Small intestine (tissue), 7 donors: ENCODE data around the gene FBXW7. TPM values are rescaled to one million over a fixed set of nuclear protein-coding genes. Genes with fewer than 3 reads are reported as not detected.

Experiments used
- DNase-seq, 2 donors: peaks; one replicate each; pipeline versions ENCODE4 v3.0.0 to v3.0.0-alpha.2; 2013
- FAIRE-seq: peaks from 2 replicates; lab custom pipeline; 2012; peaks lifted over from hg19 to GRCh38; lab: Jason Lieb, UNC
- H3K27ac ChIP-seq, 3 donors: one replicate each; pipeline ENCODE4 v1.5.1; 2013; ENCODE audit warnings: low read length in 2 of 3, mild to moderate bottlenecking in 2 of 3, control low read depth in 1 of 3, inconsistent platforms in 1 of 3, low read depth in 1 of 3, moderate library complexity in 1 of 3
- H3K27me3 ChIP-seq, 3 donors: one replicate each; pipeline ENCODE4 v1.6.1; 2013; ENCODE audit warnings: low read length in 3 of 3, inconsistent platforms in 1 of 3; ENCODE audit not compliant: control insufficient read depth in 3 of 3, insufficient read depth in 3 of 3
- H3K36me3 ChIP-seq, 3 donors: one replicate each; pipeline ENCODE4 v1.6.1; 2013; ENCODE audit warnings: low read length in 3 of 3, inconsistent platforms in 1 of 3, low read depth in 1 of 3, mild to moderate bottlenecking in 1 of 3, moderate library complexity in 1 of 3; ENCODE audit not compliant: control insufficient read depth in 3 of 3, insufficient read depth in 2 of 3
- H3K4me1 ChIP-seq, 3 donors: one replicate each; pipeline ENCODE4 v1.6.1; 2013; ENCODE audit warnings: low read length in 2 of 3, inconsistent platforms in 1 of 3, low read depth in 1 of 3, mild to moderate bottlenecking in 1 of 3, moderate library complexity in 1 of 3; ENCODE audit not compliant: control insufficient read depth in 3 of 3, insufficient read depth in 2 of 3
- H3K4me3 ChIP-seq, 3 donors: one replicate each; pipeline ENCODE4 v1.5.1; 2013; ENCODE audit warnings: low read length in 3 of 3, control low read depth in 1 of 3, inconsistent platforms in 1 of 3, low read depth in 1 of 3, mild to moderate bottlenecking in 1 of 3, moderate library complexity in 1 of 3
- H3K9me3 ChIP-seq, 2 donors: one replicate each; pipeline ENCODE4 v1.6.1; 2013; ENCODE audit warnings: low read depth in 1 of 2, low read length in 1 of 2; ENCODE audit not compliant: control insufficient read depth in 2 of 2, insufficient read depth in 1 of 2
- WGBS, 3 donors: extraction: QIAGEN DNeasy Blood & Tissue Kit; methylation state at CpG; one replicate each; pipeline ENCODE4 v1.1.7; 2013; 5-methylcytosine and 5-hydroxymethylcytosine counted together
- polyA plus RNA-seq, 4 donors: library from polyadenylated mRNA; stranded (reverse) in 3 of 4; unstranded in 1 of 4; fragments of 200-250 nt in 3 of 4; fragments of 120-200 nt in 1 of 4; gene quantifications; one replicate each; pipeline versions ENCODE4 v1.2.1 to v1.2.3, GENCODE V29; 2013
- donor health status: healthy with polysubstance abuse.
- donor health status: control.
- donor health status: control.
- donor health status: Bipolar disorder and iron deficiency.
- donor health status: healthy.

FBXW7 gene
- polyA plus RNA-seq, 4 donors = 7.4 to 18.1 (median 8.7) TPM

GRCh38 chr4:152508386-152508785 lies 27.5 kb downstream of the FBXW7 start:
- H3K27ac ChIP-seq = no peak overlapping the region
- H3K4me1 ChIP-seq = peaks cover 0 to 4% (median 0%) of the 10 kb centered on the region in 3 donors
- FAIRE-seq (no peak), DNase-seq (no peak)
- WGBS, 3 donors = 75 to 89% (median 82%) methylated on average over 4 of the region's 4 CpGs
- no peaks in the 10 kb centered on the region for H3K27me3 ChIP-seq
- no peak overlapping the region for H3K4me3 ChIP-seq
- H3K36me3 ChIP-seq = peaks cover 0 to 3% (median 0%) of the 10 kb centered on the region in 3 donors
- no peaks in the 10 kb centered on the region for H3K9me3 ChIP-seq

GRCh38 chr4:152503653-152504290 lies 32.1 kb downstream of the FBXW7 start:
- H3K9me3 ChIP-seq = no peaks in the 10 kb centered on the region
- H3K4me1 ChIP-seq = no peaks in the 10 kb centered on the region
- no peak overlapping the region for H3K27ac ChIP-seq
- H3K27me3 ChIP-seq = no peaks in the 10 kb centered on the region
- peaks cover 0 to 3% (median 0%) of the 10 kb centered on the region in 3 donors for H3K36me3 ChIP-seq
- DNase-seq = no peak
- peak; percentile 33 for FAIRE-seq
- H3K4me3 ChIP-seq = no peak overlapping the region

GRCh38 chr4:152501846-152502536 lies 33.9 kb downstream of the FBXW7 start:
- WGBS, 3 donors = 86 to 92% (median 91%) methylated on average over 3 of the region's 3 CpGs
- Histone ChIP-seq H3K36me3 (no peaks in the 10 kb centered on the region), H3K27me3 (no peaks in the 10 kb centered on the region), H3K4me3 (no peak overlapping the region), H3K4me1 (no peaks in the 10 kb centered on the region), H3K27ac (no peak overlapping the region), H3K9me3 (no peaks in the 10 kb centered on the region)
- peak; percentile 33 for FAIRE-seq
- no peak for DNase-seq

GRCh38 chr4:152500800-152501434 lies 35.0 kb downstream of the FBXW7 start:
- Histone ChIP-seq H3K4me1 (no peaks in the 10 kb centered on the region), H3K9me3 (no peaks in the 10 kb centered on the region), H3K4me3 (no peak overlapping the region), H3K27me3 (no peaks in the 10 kb centered on the region), H3K27ac (no peak overlapping the region), H3K36me3 (no peaks in the 10 kb centered on the region)
- WGBS, 3 donors = 0% methylated on average over 1 of the region's 1 CpG
- FAIRE-seq (peak; percentile 94), DNase-seq (peak; percentile 88 to 90)

- Histone ChIP-seq H3K36me3 (no peaks in the 10 kb centered on the region), H3K4me1 (no peaks in the 10 kb centered on the region), H3K27ac (no peak overlapping the region), H3K27me3 (no peaks in the 10 kb centered on the region), H3K9me3 (no peaks in the 10 kb centered on the region), H3K4me3 (no peak overlapping the region)
- WGBS, 3 donors = 82 to 87% (median 83%) methylated on average over 2 of the region's 2 CpGs
- DNase-seq (no peak), FAIRE-seq (no peak)
Observed at GRCh38 chr4:152500275-152500674, 35.6 kb downstream of the FBXW7 start.

- no peak for DNase-seq
- FAIRE-seq = no peak
- Histone ChIP-seq H3K27ac (no peak overlapping the region), H3K36me3 (no peaks in the 10 kb centered on the region), H3K9me3 (no peaks in the 10 kb centered on the region), H3K4me1 (no peaks in the 10 kb centered on the region), H3K27me3 (no peaks in the 10 kb centered on the region), H3K4me3 (no peak overlapping the region)
- 59 to 63% (median 60%) methylated on average over 2 of the region's 2 CpGs for WGBS, 3 donors
Observed at GRCh38 chr4:152499344-152499743, 36.5 kb downstream of the FBXW7 start.

GRCh38 chr4:152494020-152494419 lies 41.9 kb downstream of the FBXW7 start:
- FAIRE-seq = no peak

GRCh38 chr4:152488246-152488645 lies 47.6 kb downstream of the FBXW7 start:
- Histone ChIP-seq H3K9me3 (no peaks in the 10 kb centered on the region), H3K4me3 (no peak overlapping the region), H3K36me3 (no peaks in the 10 kb centered on the region), H3K27ac (no peak overlapping the region), H3K27me3 (no peaks in the 10 kb centered on the region), H3K4me1 (peaks cover 2 to 17% (median 3%) of the 10 kb centered on the region in 3 donors)
- WGBS, 3 donors = 58 to 82% (median 82%) methylated on average over 4 of the region's 4 CpGs
- DNase-seq (no peak), FAIRE-seq (no peak)

More at GRCh38 chr4:152494020-152494419, 41.9 kb downstream of the FBXW7 start:
- no peaks in the 10 kb centered on the region for H3K27me3 ChIP-seq
- H3K4me3 ChIP-seq = no peak overlapping the region
- peaks cover 0 to 8% (median 2%) of the 10 kb centered on the region in 3 donors for H3K4me1 ChIP-seq
- 92 to 98% (median 94%) methylated on average over 3 of the region's 3 CpGs for WGBS, 3 donors
- H3K36me3 ChIP-seq = no peaks in the 10 kb centered on the region
- no peak for DNase-seq
- H3K9me3 ChIP-seq = no peaks in the 10 kb centered on the region
- H3K27ac ChIP-seq = no peak overlapping the region
